Liver (tissue), 9 donors: ENCODE results near the gene CTSF. TPM values are rescaled to one million over a fixed set of nuclear protein-coding genes. Genes with fewer than 3 reads are reported as not detected.
"Not testable (repeated sequence)": the region's sequence is repeated elsewhere in the genome, so short reads cannot be mapped to it uniquely, and the experiment has no call there.

Experiments
- DNase-seq: peaks from one replicate; pipeline ENCODE4 v3.0.0-alpha.2; 2017; ENCODE audit warnings: low spot score
- H3K27ac ChIP-seq, 2 donors: one replicate each; pipeline ENCODE4 v1.7.0; 2013; ENCODE audit warnings: inconsistent platforms in 2 of 2, low read length in 2 of 2, control low read depth in 1 of 2, low read depth in 1 of 2, mild to moderate bottlenecking in 1 of 2
- H3K27me3 ChIP-seq, 4 donors: one replicate each; pipeline versions ENCODE4 v1.6.1 to v1.7.0; 2013; ENCODE audit warnings: low read length in 3 of 4, inconsistent platforms in 1 of 4, mild to moderate bottlenecking in 1 of 4, moderate library complexity in 1 of 4; ENCODE audit not compliant: control insufficient read depth in 4 of 4, insufficient read depth in 4 of 4
- H3K36me3 ChIP-seq, 4 donors: one replicate each; pipeline versions ENCODE4 v1.6.1 to v1.7.0; 2013; ENCODE audit warnings: low read length in 3 of 4, mild to moderate bottlenecking in 3 of 4, low read depth in 1 of 4, moderate library complexity in 1 of 4; ENCODE audit not compliant: control insufficient read depth in 4 of 4, insufficient read depth in 3 of 4
- H3K4me1 ChIP-seq, 4 donors: one replicate each; pipeline versions ENCODE4 v1.6.1 to v1.7.0; 2013; ENCODE audit warnings: low read length in 3 of 4, mild to moderate bottlenecking in 3 of 4, moderate library complexity in 1 of 4; ENCODE audit not compliant: control insufficient read depth in 4 of 4, insufficient read depth in 4 of 4
- H3K4me3 ChIP-seq, 3 donors: one replicate each; pipeline versions ENCODE4 v1.6.1 to v1.7.0; 2013; ENCODE audit warnings: low read length in 3 of 3, control low read depth in 1 of 3, low read depth in 1 of 3, mild to moderate bottlenecking in 1 of 3
- H3K9ac ChIP-seq, 2 donors: one replicate each; pipeline ENCODE4 v1.7.0; 2013; ENCODE audit warnings: low read length in 2 of 2, mild to moderate bottlenecking in 2 of 2, moderate library complexity in 2 of 2, control low read depth in 1 of 2, low read depth in 1 of 2
- H3K9me3 ChIP-seq, 4 donors: one replicate each; pipeline versions ENCODE4 v1.6.1 to v1.7.0; 2013; ENCODE audit warnings: low read length in 3 of 4; ENCODE audit not compliant: control insufficient read depth in 4 of 4
- ATF3 ChIP-seq: IDR thresholded peaks from 2 replicates; pipeline ENCODE4 v1.6.1; 2016; ENCODE audit warnings: antibody characterized with exemption
- CTCF ChIP-seq: fragments of 150-350 bp; IDR thresholded peaks from 2 replicates; pipeline ENCODE4 v1.5.1; 2017; ENCODE audit warnings: improper control_type of control experiment, low read depth, low read length; ENCODE audit not compliant: missing input control
- EGR1 ChIP-seq, 2 donors: IDR thresholded peaks; 2 replicates each; pipeline ENCODE4 v1.6.1; 2016 to 2018; ENCODE audit warnings: antibody characterized with exemption in 2 of 2, low read depth in 2 of 2
- FOXA1 ChIP-seq: IDR thresholded peaks from 2 replicates; pipeline ENCODE4 v1.6.1; 2016; ENCODE audit warnings: antibody characterized with exemption
- FOXA2 ChIP-seq: IDR thresholded peaks from 2 replicates; pipeline ENCODE4 v1.6.1; 2016; ENCODE audit warnings: antibody characterized with exemption
- GABPA ChIP-seq, 2 donors: IDR thresholded peaks in 1 of 2; conservative IDR thresholded peaks in 1 of 2; 2 replicates each; pipeline ENCODE4 v1.6.1; 2016; ENCODE audit warnings: antibody characterized with exemption in 2 of 2, mild to moderate bottlenecking in 1 of 2, moderate library complexity in 1 of 2
- HNF4A ChIP-seq, 2 donors: conservative IDR thresholded peaks; 2 replicates each; pipeline ENCODE4 v1.6.1; 2016; ENCODE audit warnings: antibody characterized with exemption in 2 of 2, mild to moderate bottlenecking in 2 of 2
- JUND ChIP-seq, 2 donors: IDR thresholded peaks; 2 replicates each; pipeline ENCODE4 v1.6.1; 2016; ENCODE audit warnings: antibody characterized with exemption in 2 of 2
- MAX ChIP-seq: IDR thresholded peaks from 2 replicates; pipeline ENCODE4 v1.6.1; 2016; ENCODE audit warnings: antibody characterized with exemption
- NR2F2 ChIP-seq: IDR thresholded peaks from 2 replicates; pipeline ENCODE4 v1.6.1; 2016; ENCODE audit warnings: antibody characterized with exemption
- RAD21 ChIP-seq, 2 donors: IDR thresholded peaks; 2 replicates each; pipeline ENCODE4 v1.6.1; 2016; ENCODE audit warnings: antibody characterized with exemption in 2 of 2, mild to moderate bottlenecking in 2 of 2
- REST ChIP-seq: IDR thresholded peaks from 2 replicates; pipeline ENCODE4 v1.6.1; 2016; ENCODE audit warnings: antibody characterized with exemption, mild to moderate bottlenecking
- RXRA ChIP-seq, 2 donors: IDR thresholded peaks; 2 replicates each; pipeline ENCODE4 v1.6.1; 2017 to 2018; ENCODE audit warnings: antibody characterized with exemption in 2 of 2, mild to moderate bottlenecking in 1 of 2
- SP1 ChIP-seq: IDR thresholded peaks from 2 replicates; pipeline ENCODE4 v1.6.1; 2018; ENCODE audit warnings: antibody characterized with exemption, mild to moderate bottlenecking
- TAF1 ChIP-seq: conservative IDR thresholded peaks from 2 replicates; pipeline ENCODE4 v1.6.1; 2016; ENCODE audit warnings: antibody characterized with exemption, mild to moderate bottlenecking
- YY1 ChIP-seq: IDR thresholded peaks from 2 replicates; pipeline ENCODE4 v1.6.1; 2016; ENCODE audit warnings: antibody characterized with exemption, mild to moderate bottlenecking
- WGBS: extraction: QIAGEN DNeasy Blood & Tissue Kit; methylation state at CpG from one replicate; pipeline ENCODE4 v1.1.7; 2013; 5-methylcytosine and 5-hydroxymethylcytosine counted together
- polyA plus RNA-seq, 2 donors: library from polyadenylated mRNA; stranded (reverse) in 1 of 2; unstranded in 1 of 2; fragments of 200-250 nt in 1 of 2; fragments of >200 nt in 1 of 2; fragmentation: Nextera tagmentation in 1 of 2; extraction: Ambion mirVana in 1 of 2; gene quantifications; one replicate each; pipeline versions ENCODE4 v1.2.1 to v1.2.3, GENCODE V29; 2013 to 2015
- total RNA-seq, 2 donors: library from RNA; depleted of rRNA; stranded (reverse); fragments of >200 nt; gene quantifications; one replicate each; pipeline ENCODE4 v1.2.3, GENCODE V29; 2014
- donor health status: healthy.
- donor health status: healthy.
- donor health status: healthy.
- donor health status: healthy.
- donor health status: healthy.

CTSF gene
- total and polyA plus RNA-seq, 4 donors, result 8.5 to 31.9 (median 24.0) TPM

- peak within 1 kb of the TSS; percentile 24 to 50 for H3K27ac ChIP-seq
- no peaks in the 10 kb centered on the region for H3K27me3 ChIP-seq
- WGBS, result 12% methylated on average over 37 of the region's 37 CpGs
- peak within 1 kb of the TSS; percentile 68 to 74 for H3K9ac ChIP-seq
- no peaks in the 10 kb centered on the region for H3K9me3 ChIP-seq
- TF ChIP-seq ATF3, result no peak
- no peak for TF ChIP-seq CTCF
- TF ChIP-seq GABPA (IDR thresholded peaks at IDR 0.05 in 1 of 2, conservative IDR thresholded peaks at IDR 0.05 in 1 of 2), result no peak
- TF ChIP-seq NR2F2, result no peak
- no peak for TF ChIP-seq FOXA1
- no peak for TF ChIP-seq YY1
- TF ChIP-seq MAX, result no peak
- TF ChIP-seq FOXA2, result no peak
- no peak for TF ChIP-seq TAF1
- TF ChIP-seq REST, result no peak
- TF ChIP-seq JUND (IDR thresholded peaks at IDR 0.05), result no peak
- no peak for TF ChIP-seq RAD21 (IDR thresholded peaks at IDR 0.05)
- no peak for TF ChIP-seq EGR1 (IDR thresholded peaks at IDR 0.05; ENCODE audit: low read depth in 2 of 2)
- no peak for DNase-seq
- H3K4me1 ChIP-seq, result peaks cover 5 to 12% (median 8%) of the 10 kb centered on the region in 4 donors
- H3K4me3 ChIP-seq, result peak within 1 kb of the TSS; percentile 60 to 84 (median 70)
- H3K36me3 ChIP-seq, result peaks cover 0 to 12% (median 4%) of the 10 kb centered on the region in 4 donors
Observed at GRCh38 chr11:66546368-66546965, 21.9 kb downstream of the CTSF start, which contains the start of gene ACTN3. Gene ACTN3 (plus strand): TSS chr11:66546903. CDS start chr11:66546938, 35 bp downstream.

GRCh38 chr11:66545701-66546367 is 22.6 kb downstream of the CTSF start, which contains the start of gene ZDHHC24:
Gene ZDHHC24 (minus strand): TSS chr11:66546048. CDS start chr11:66546003, 45 bp downstream.
- Histone ChIP-seq H3K27me3 (no peaks in the 10 kb centered on the region), H3K36me3 (peaks cover 0 to 12% (median 4%) of the 10 kb centered on the region in 4 donors), H3K9ac (peak within 1 kb of the TSS; percentile 68 to 74), H3K9me3 (no peaks in the 10 kb centered on the region), H3K4me1 (peaks cover 5 to 12% (median 8%) of the 10 kb centered on the region in 4 donors), H3K27ac (peak within 1 kb of the TSS; percentile 24 to 50), H3K4me3 (peak within 1 kb of the TSS; percentile 60 to 84 (median 70))
- WGBS, result under 1% methylated on average over 71 of the region's 71 CpGs
- TF ChIP-seq HNF4A (conservative IDR thresholded peaks at IDR 0.05), result peak in 1 of 2 donors; percentile 7
- peak; percentile 64 for TF ChIP-seq MAX
- TF ChIP-seq YY1, result peak; percentile 50
- TF ChIP-seq RXRA (IDR thresholded peaks at IDR 0.05), result no peak
- no peak for TF ChIP-seq EGR1 (IDR thresholded peaks at IDR 0.05; ENCODE audit: low read depth in 2 of 2)
- TF ChIP-seq REST, result peak; percentile 50
- TF ChIP-seq GABPA (IDR thresholded peaks at IDR 0.05 in 1 of 2, conservative IDR thresholded peaks at IDR 0.05 in 1 of 2), result peak in 1 of 2 donors; percentile 75
- TF ChIP-seq RAD21 (IDR thresholded peaks at IDR 0.05), result peak in 1 of 2 donors; percentile 26
- peak; percentile 77 for TF ChIP-seq SP1
- DNase-seq, result peak; percentile 94

- not testable (repeated sequence) for DNase-seq, H3K27me3 ChIP-seq, H3K9me3 ChIP-seq, H3K27ac ChIP-seq, H3K9ac ChIP-seq
- Histone ChIP-seq H3K4me3 (peak overlapping the region; percentile 60 to 84 (median 70)), H3K36me3 (peaks cover 0 to 15% (median 4%) of the 10 kb centered on the region in 4 donors), H3K4me1 (peaks cover 5 to 12% (median 8%) of the 10 kb centered on the region in 4 donors)
- 78% methylated on average over 14 of the region's 14 CpGs for WGBS
Observed at GRCh38 chr11:66544952-66545351, 23.5 kb downstream of the CTSF start.
